ENCODE measurements around the gene PROZ.

The PROZ gene

GRCh38 chr13:113119822-113120189 lies 38.6 kb upstream of the PROZ start:
- TF ChIP-seq Cebpa-rat (IDR thresholded peaks at IDR 0.05): no peak
- Histone ChIP-seq H3K4me2 (no peak overlapping the region), H3K9me3 (no peaks in the 10 kb centered on the region), H3K4me3 (no peak overlapping the region), H3K27me3 (no peaks in the 10 kb centered on the region), H3K27ac (no peak overlapping the region), H3K9ac (no peak overlapping the region), H4K20me1 (no peaks in the 10 kb centered on the region), H3K36me3 (no peaks in the 10 kb centered on the region), H3K4me1 (peaks cover 6% of the 10 kb centered on the region; the same call in 1 of the 2 replicates)

DNA sequence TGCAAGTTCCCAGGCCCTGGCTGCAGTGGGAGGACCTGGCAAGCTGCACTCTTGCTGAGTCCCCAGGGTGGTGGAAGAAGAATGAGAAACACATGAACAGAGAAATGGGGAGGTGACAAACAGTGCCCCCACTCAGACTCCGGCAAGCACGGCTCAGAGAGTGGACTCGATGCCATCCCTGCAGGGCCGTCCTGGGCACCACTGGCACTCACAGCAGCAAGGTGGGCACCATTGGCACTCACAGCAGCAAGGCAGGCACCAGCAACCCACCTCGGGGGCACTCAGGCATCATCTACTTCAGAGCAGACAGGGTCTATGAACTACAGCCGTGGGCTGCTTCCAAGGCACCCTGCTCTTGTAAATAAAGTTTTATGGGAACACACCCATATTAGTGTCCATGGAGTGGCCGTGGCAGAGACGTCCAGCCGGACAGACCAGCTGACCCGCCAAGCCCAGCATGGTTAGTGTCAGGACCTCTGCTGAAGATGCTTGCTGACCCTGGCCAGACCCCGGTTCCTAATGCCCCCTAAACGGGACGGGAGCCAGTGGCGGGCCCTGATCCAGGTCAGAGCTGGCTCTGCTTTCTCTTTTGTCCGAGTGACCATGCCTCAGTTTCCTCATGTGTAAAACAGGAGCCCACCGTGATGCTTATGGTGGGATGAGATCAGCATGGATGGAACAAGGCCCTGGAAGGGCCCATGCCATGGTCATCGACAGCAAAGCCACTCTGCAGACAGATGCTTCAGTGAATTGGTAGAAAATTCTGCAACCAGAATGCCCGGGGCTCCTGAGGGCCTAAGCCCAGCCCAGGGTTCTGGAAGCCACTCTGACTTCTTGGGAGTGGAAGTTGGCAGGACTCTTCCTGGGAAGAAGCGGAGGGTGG lies 37.9 kb upstream of the PROZ start:
- Histone ChIP-seq H3K4me1 (peaks cover 6% of the 10 kb centered on the region; the same call in 1 of the 2 replicates), H3K27ac (no peak overlapping the region), H3K4me3 (no peak overlapping the region), H4K20me1 (no peaks in the 10 kb centered on the region), H3K9ac (no peak overlapping the region), H3K9me3 (no peaks in the 10 kb centered on the region), H3K27me3 (no peaks in the 10 kb centered on the region), H3K4me2 (no peak overlapping the region), H3K36me3 (no peaks in the 10 kb centered on the region)
- no peak for TF ChIP-seq Cebpa-rat (IDR thresholded peaks at IDR 0.05)

DNA sequence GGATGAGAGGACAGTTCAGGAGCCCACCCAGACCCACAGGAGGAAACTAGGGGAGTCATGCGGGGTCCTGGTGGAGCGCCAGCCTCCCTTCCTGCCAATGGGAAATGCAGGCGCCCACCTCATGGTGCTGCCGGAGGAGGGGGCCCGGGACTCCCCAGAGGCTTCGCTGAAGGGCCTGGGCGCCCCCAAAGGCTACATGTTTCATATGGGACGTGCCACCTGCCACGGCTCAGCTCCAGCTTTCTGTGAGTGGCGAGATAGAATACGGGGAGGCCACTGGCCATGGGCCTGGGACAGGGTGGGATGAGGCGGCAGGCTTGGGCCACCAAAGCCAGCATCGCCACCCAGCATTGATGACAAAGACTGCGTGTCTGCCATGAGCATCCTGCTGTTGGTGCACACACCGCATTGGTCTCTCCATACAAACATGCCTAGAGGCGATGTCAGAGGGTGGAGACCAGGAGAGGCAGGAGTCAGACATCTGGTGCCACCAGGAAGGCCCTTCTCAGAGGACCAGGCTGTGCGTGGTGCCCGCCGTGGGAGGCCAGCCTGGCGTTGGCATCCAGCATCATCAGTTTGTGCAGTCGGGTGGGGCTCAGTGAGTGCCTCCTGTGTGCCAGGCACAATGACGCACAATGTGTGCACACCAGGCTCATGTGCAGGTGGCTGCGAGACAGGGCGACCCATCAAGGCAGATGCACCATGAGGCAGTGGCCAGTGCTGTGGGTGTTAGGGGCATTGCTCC lies 37.1 kb upstream of the PROZ start:
- TF ChIP-seq Cebpa-rat (IDR thresholded peaks at IDR 0.05): no peak
- no peaks in the 10 kb centered on the region for H3K36me3 ChIP-seq
- H3K4me2 ChIP-seq: no peak overlapping the region
- H3K27ac ChIP-seq: no peak overlapping the region
- H3K4me3 ChIP-seq: no peak overlapping the region
- no peaks in the 10 kb centered on the region for H3K9me3 ChIP-seq
- H3K9ac ChIP-seq: no peak overlapping the region
- no peaks in the 10 kb centered on the region for H3K27me3 ChIP-seq
- peaks cover 6% of the 10 kb centered on the region; the same call in 1 of the 2 replicates for H3K4me1 ChIP-seq
- H4K20me1 ChIP-seq: no peaks in the 10 kb centered on the region

GRCh38 chr13:113121928-113122471 lies 36.4 kb upstream of the PROZ start:
- no peaks in the 10 kb centered on the region for H3K27me3 ChIP-seq
- no peak overlapping the region for H3K27ac ChIP-seq
- peaks cover 6% of the 10 kb centered on the region; the same call in 1 of the 2 replicates for H3K4me1 ChIP-seq
- no peaks in the 10 kb centered on the region for H4K20me1 ChIP-seq
- no peaks in the 10 kb centered on the region for H3K36me3 ChIP-seq
- TF ChIP-seq Cebpa-rat (IDR thresholded peaks at IDR 0.05): no peak
- H3K4me2 ChIP-seq: no peak overlapping the region
- no peaks in the 10 kb centered on the region for H3K9me3 ChIP-seq
- no peak overlapping the region for H3K4me3 ChIP-seq
- H3K9ac ChIP-seq: no peak overlapping the region

DNA sequence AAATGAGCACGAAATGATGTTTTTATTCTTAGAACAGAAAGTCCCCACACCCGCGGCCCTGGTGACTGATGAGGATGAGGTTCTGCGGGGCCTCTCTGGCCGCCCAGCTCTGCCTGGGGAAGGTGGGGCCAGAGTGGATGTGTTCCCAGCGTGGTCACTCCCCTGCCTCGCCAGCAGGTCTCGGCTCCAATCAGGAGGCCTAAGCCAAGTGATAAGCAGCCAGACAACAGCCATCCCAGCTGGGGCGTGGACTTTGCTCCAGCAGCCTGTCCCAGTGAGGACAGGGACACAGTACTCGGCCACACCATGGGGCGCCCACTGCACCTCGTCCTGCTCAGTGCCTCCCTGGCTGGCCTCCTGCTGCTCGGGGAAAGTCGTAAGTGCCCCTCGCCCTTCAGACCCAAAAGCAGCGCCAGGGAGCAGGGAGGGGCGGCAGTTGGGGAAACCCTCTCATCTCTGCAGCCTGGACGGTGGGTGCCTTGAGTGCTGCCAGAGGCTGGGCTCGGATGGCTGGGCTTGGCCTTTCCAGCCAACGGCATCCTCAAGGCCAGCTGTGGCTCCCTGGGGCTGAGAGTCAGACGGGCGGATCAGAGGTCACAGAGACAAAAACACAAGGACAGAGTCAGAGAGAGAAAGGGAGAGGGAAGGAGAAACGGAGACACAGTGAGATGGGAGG lies 35.8 kb upstream of the PROZ start, which contains the start of gene F10:
F10 (plus strand) TSS at position 250 of the 676 bp plus-strand sequence; CDS start at position 307, 57 bp downstream.
- no peak within 1 kb of the TSS for H3K27ac ChIP-seq
- H3K9me3 ChIP-seq: no peaks in the 10 kb centered on the region
- TF ChIP-seq Cebpa-rat (IDR thresholded peaks at IDR 0.05): no peak
- H4K20me1 ChIP-seq: no peaks in the 10 kb centered on the region
- H3K36me3 ChIP-seq: no peaks in the 10 kb centered on the region
- no peaks in the 10 kb centered on the region for H3K27me3 ChIP-seq
- H3K4me2 ChIP-seq: no peak within 1 kb of the TSS
- no peak within 1 kb of the TSS for H3K4me3 ChIP-seq
- H3K9ac ChIP-seq: no peak within 1 kb of the TSS
- peaks cover 6% of the 10 kb centered on the region; the same call in 1 of the 2 replicates for H3K4me1 ChIP-seq

DNA sequence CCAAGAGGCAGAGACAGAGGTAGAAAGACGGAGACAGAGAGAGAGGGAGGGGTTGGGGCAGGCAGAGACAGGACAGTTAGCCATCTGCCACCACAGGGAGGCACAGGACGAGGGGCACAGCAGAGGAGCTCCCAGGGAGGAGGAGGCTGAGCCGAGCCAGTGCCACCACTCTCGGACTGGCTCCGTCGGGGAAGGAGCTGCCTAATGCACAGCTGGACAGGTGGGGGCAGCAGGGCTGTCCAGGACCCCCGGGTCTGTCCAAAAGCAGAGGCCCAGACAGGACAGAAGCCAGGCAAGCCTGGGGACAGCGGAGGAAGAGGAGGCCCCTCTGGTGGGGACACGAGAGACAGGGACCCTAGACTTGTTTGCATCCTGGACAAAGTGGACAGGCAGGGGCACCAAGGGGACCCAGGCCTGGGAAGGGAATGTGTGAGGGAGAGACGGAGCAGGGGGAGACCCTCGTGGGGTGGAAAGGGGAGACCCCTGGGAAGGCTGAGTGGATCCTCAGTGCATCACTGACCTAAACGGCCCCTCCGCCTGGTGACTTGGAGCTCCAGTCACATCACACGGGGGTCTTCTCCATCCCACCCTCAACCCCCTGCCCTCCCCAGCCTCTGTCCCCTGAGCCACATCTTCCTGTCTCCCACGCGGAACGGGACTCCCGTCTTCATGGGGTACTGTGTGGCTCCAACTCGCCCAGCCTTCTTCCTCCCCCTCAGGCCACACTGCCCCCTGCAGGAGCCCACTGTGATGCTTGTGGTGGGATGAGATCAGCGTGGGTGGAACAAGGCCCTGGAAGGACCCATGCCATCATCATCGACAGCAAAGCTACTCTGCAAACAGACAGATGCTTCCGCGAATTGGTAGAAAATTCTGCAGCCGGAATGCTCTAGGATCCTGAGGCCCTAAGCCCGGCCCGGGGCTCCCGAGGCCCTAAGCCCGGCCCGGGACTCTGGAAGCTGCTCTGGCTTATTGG lies 34.9 kb upstream of the PROZ start:
- Histone ChIP-seq H3K9ac (no peak overlapping the region), H3K9me3 (no peaks in the 10 kb centered on the region), H3K27ac (no peak overlapping the region), H3K4me3 (no peak overlapping the region), H3K4me1 (no peaks in the 10 kb centered on the region), H3K27me3 (no peaks in the 10 kb centered on the region), H3K4me2 (no peak overlapping the region), H4K20me1 (no peaks in the 10 kb centered on the region), H3K36me3 (no peaks in the 10 kb centered on the region)
- TF ChIP-seq Cebpa-rat (IDR thresholded peaks at IDR 0.05): no peak

- TF ChIP-seq Cebpa-rat (IDR thresholded peaks at IDR 0.05): no peak
- no peaks in the 10 kb centered on the region for H3K27me3 ChIP-seq
Observed at GRCh38 chr13:113124211-113124970, 34.1 kb upstream of the PROZ start.

More at GRCh38 chr13:113124211-113124970, 34.1 kb upstream of the PROZ start:
- Histone ChIP-seq H3K27ac (no peak overlapping the region), H4K20me1 (no peaks in the 10 kb centered on the region), H3K9ac (no peak overlapping the region), H3K36me3 (no peaks in the 10 kb centered on the region), H3K4me1 (no peaks in the 10 kb centered on the region), H3K9me3 (no peaks in the 10 kb centered on the region), H3K4me3 (no peak overlapping the region), H3K4me2 (no peak overlapping the region)

Measured in BLaER1 (cell line).